ENCODE data around the gene CASZ1.

DNA sequence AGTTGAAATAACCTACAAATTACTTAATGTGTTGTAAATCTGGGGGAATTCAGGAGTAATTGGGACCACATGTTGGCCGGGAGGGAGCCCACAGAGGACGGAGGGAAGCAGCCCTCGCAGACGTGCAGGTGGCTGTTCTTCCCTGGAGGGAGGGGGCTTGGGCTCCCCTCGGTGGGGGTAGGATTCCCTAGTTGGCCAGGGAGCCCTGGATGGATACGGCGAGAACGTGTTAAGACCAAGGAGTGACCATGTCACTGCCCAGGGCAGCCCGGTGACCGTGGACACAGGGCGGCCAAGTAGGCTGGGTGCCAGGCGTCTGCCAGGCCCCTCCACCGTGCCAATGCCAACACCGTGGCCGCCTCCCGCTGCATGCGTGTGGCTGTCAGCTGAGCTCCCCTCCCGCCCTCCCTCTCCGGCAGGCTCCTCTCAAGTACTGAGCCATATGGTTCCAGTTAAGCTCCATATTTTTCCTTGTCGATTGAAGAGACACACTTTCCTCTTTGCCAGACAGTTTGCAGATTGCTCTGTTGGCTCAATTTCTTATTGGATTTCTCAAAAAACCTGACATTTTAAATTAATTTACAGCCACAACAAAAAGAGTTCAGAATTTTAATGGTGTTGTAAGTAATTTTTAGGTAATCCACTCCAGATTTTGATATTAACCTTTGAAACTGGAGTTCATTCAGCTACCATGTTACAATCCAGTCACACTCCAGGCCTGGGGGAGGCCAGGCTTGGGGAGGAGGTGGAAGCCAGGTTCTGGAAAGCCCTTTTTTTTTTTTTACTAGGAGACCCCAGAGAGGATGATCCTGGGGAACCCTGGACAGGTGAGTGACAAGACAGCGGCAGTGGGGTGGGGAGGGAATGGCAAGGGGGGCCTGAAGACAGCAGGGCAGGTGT lies 71.2 kb downstream of the CASZ1 start:
- TF ChIP-seq, protein P1, sequence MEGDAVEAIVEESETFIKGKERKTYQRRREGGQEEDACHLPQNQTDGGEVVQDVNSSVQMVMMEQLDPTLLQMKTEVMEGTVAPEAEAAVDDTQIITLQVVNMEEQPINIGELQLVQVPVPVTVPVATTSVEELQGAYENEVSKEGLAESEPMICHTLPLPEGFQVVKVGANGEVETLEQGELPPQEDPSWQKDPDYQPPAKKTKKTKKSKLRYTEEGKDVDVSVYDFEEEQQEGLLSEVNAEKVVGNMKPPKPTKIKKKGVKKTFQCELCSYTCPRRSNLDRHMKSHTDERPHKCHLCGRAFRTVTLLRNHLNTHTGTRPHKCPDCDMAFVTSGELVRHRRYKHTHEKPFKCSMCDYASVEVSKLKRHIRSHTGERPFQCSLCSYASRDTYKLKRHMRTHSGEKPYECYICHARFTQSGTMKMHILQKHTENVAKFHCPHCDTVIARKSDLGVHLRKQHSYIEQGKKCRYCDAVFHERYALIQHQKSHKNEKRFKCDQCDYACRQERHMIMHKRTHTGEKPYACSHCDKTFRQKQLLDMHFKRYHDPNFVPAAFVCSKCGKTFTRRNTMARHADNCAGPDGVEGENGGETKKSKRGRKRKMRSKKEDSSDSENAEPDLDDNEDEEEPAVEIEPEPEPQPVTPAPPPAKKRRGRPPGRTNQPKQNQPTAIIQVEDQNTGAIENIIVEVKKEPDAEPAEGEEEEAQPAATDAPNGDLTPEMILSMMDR (IDR thresholded peaks at IDR 0.05; ENCODE audit: extremely low read depth in 1 of 2, insufficient read depth in 1 of 2, low read depth in 1 of 2, low read length in 2 of 2) = no peak
- TF ChIP-seq POLR2A (IDR thresholded peaks at IDR 0.05; ENCODE audit: low read depth, low read length) (no peak), JUN (IDR thresholded peaks at IDR 0.05; ENCODE audit: borderline replicate concordance, insufficient read depth, insufficient read length, low read depth) (no peak), POLR2AphosphoS5 (IDR thresholded peaks at IDR 0.05; ENCODE audit: insufficient read depth, low read depth, low read length) (no peak)
